22Rv1 (cell line): ENCODE measurements around the gene PTS.

Source experiments
- H3K27ac ChIP-seq: fragments of 450-650 bp; 2 replicates; pipeline ENCODE4 v1.5.1; 2017
- ZFX ChIP-seq: fragments of 450-650 bp; IDR thresholded peaks from 2 replicates; pipeline ENCODE4 v1.6.1; 2017; ENCODE audit warnings: antibody characterized with exemption, borderline replicate concordance
- TF ChIP-seq, protein P1 (sequence below): fragments of 450-650 bp; IDR thresholded peaks from 2 replicates; pipeline ENCODE4 v1.5.1; 2017; ENCODE audit warnings: mild to moderate bottlenecking

PTS gene

DNA sequence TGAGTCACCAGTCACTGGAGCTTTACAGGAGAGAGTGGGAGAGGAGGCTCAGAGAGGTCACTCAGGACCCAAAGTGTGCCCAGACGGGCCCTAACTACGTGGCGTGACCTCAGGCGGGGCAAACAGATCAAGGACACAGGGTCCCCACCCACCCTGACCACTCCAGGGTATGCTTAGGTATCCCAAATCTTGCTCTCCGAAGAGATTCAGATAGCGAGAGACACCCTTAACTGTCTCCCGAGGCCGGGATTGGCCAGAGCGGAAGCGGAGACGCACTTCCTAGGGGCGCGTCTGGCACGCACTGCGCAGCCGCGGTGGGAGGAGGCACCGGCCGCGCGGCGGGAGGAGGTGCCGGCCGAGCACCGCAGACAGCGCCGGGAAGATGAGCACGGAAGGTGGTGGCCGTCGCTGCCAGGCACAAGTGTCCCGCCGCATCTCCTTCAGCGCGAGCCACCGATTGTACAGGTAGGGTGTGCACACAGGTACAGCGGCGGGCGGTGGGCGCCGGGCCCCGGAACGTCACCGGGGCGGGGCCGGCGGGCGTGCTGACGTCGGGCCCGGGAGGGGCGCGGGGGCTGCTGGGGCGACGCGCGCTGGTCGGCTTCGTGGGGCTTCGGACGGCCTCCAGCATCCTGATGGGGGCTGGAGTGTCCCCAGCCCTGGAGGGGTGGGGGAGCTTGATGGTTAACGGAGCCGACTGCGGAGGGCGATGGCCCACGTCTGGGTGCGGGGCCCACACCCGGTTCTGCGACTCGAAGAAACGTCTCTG lies at the start of gene PTS:
Gene PTS (plus strand): TSS at position 367 of the 769 bp plus-strand sequence. CDS start 16 bp downstream, at position 383.
- peak within 1 kb of the TSS; percentile 84 for H3K27ac ChIP-seq
- TF ChIP-seq ZFX, result no peak
- TF ChIP-seq, protein P1, sequence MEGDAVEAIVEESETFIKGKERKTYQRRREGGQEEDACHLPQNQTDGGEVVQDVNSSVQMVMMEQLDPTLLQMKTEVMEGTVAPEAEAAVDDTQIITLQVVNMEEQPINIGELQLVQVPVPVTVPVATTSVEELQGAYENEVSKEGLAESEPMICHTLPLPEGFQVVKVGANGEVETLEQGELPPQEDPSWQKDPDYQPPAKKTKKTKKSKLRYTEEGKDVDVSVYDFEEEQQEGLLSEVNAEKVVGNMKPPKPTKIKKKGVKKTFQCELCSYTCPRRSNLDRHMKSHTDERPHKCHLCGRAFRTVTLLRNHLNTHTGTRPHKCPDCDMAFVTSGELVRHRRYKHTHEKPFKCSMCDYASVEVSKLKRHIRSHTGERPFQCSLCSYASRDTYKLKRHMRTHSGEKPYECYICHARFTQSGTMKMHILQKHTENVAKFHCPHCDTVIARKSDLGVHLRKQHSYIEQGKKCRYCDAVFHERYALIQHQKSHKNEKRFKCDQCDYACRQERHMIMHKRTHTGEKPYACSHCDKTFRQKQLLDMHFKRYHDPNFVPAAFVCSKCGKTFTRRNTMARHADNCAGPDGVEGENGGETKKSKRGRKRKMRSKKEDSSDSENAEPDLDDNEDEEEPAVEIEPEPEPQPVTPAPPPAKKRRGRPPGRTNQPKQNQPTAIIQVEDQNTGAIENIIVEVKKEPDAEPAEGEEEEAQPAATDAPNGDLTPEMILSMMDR, result no peak

DNA sequence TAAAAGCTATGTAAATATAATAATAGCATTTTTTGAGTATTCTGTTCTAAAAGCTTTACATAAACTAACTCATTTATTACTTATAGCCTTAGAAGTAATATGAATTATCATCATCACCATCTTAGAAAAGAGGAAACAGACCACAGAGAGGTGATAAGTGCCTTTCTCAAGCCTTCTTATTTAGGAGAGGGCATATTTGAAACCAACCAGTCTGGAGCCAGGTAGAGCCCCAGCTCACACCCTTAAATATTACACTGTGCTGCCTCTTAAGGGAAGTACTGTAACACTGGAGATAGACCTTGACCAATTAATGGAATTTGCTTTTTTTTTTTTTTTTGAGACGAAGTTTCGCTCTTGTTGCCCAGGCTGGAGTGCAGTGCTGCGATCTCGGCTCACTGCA lies 48.6 kb upstream of the PTS start:
- H3K27ac ChIP-seq, result no peak overlapping the region
- TF ChIP-seq ZFX, result no peak
- TF ChIP-seq, protein P1, result no peak

DNA sequence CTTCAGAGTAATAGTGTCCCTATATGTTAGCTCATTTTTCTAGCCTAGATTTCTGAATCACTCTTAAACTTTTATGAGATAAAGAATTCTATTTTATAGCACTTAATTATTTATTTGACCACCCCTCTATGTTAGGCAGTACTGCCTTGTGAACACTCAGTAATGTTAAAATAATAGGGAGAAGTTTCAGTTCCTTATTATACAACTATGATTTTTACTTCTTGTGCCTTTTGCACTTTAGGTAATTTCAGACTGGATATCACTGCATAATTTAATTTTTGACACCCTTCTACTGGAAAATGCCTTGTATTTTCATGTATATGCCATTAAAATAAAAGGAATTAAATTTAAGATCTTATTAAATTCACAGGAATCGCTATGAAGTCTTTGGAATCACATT lies 47.8 kb upstream of the PTS start:
- no peak overlapping the region for H3K27ac ChIP-seq
- TF ChIP-seq ZFX, result no peak
- TF ChIP-seq, protein P1, result no peak

DNA sequence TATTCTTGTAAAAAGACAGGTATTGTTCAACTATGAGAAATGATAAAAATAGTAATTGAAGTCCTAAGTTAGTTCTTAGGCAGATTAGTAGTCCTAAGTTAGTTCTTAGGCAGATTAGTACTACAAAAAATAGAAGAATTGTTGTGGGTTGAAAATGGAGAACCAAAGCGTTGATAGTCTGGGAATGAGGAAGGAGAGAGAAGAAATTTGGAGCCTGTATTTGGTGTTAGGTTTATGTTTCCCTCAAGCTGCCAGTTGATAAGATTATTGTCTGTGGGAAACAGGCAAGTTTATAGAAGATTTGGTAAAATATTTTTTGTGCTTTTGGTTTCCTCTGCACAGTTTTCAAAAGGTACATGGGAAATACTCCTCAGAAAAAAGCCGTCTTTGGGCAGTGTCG lies 47.3 kb upstream of the PTS start:
- H3K27ac ChIP-seq, result no peak overlapping the region
- TF ChIP-seq ZFX, result no peak
- TF ChIP-seq, protein P1, result no peak

DNA sequence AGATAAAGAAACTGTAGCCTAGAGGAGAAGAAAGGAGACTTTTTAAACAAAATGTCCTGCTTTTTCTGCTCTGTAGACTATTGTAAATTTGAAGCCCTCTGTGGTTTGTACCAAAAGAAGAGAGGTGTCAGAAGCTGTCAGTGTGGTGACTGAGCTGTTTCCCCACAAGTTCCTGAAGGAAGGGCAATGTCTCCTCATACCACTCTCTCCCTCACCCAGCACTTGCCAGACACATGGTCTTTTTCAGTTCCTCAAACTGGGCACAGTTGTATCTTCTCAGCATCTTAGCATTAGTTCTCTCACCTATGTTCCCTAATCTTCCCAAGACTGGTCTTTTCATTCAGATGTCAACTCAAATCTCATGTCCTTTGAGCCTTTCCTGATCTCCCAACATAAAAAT lies 46.6 kb upstream of the PTS start:
- no peak for TF ChIP-seq ZFX
- TF ChIP-seq, protein P1, result no peak
- H3K27ac ChIP-seq, result no peak overlapping the region

DNA sequence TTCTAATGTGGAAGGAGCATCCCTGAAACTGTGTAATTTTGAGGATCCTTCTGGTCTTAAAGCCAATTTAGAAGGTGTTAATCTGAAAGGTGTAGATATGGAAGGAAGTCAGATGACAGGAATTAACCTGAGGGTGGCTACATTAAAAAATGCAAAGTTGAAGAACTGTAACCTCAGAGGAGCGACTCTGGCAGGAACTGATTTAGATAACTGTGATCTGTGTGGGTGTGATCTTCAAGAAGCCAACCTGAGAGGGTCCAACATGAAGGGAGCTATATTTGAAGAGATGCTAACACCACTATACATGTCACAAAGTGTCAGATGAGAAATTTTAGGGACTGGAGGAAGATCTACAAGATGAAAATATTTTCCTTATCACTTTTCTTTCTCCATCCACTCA lies 43.4 kb upstream of the PTS start:
- TF ChIP-seq, protein P1, result no peak
- no peak for TF ChIP-seq ZFX
- no peak overlapping the region for H3K27ac ChIP-seq

DNA sequence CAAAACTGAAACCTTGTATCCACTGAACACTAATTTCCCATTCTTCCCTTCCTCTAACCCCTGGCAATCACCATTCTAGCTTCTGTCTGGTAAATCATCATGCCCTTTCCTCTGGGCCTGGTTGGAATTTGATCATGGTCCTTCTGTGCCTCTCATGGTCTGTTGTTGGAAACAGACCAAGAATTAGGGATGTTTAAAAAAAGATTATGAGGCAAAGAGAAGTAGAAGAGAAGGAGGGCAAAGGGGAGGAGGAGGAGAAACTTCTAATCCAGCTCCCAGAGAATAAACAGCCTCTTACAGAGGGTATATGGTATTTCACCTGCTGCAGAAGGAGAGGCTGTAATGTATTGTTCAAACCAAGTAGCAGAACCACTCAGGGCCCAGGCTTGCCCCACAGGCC lies 40.3 kb upstream of the PTS start:
- TF ChIP-seq, protein P1, result no peak
- no peak overlapping the region for H3K27ac ChIP-seq
